Body of pancreas (tissue), 4 donors: ENCODE results near the gene VGLL4. TPM values are rescaled to one million over a fixed set of nuclear protein-coding genes. Genes with fewer than 3 reads are reported as not detected.
"Not testable (repeated sequence)": the region's sequence is repeated elsewhere in the genome, so short reads cannot be mapped to it uniquely, and the experiment has no call there.

Experiments used
- ATAC-seq: fragments of 150-250 bp; one replicate; pipeline ENCODE4 v1.9.1; 2016
- DNase-seq, 4 donors: peaks; one replicate each; pipeline ENCODE4 v3.0.0-alpha.2; 2019
- H3K27ac ChIP-seq, 4 donors: fragments of 200-600 bp; sonication (generic); 1 replicate in 3 of 4; 2 replicates in 1 of 4; pipeline versions ENCODE4 v1.5.1 to v1.6.1; 2016 to 2019; ENCODE audit warnings: mild to moderate bottlenecking in 1 of 4, mixed read lengths in 1 of 4, moderate library complexity in 1 of 4
- H3K27me3 ChIP-seq, 2 donors: fragments of 200-600 bp; sonication (generic); one replicate each; pipeline ENCODE4 v1.6.0; 2016; ENCODE audit warnings: mild to moderate bottlenecking in 1 of 2
- H3K36me3 ChIP-seq, 2 donors: fragments of 200-600 bp; sonication (generic); replicated peaks in 1 of 2; 2 replicates each; pipeline ENCODE4 v1.5.1; 2016; ENCODE audit warnings: low read depth in 2 of 2; ENCODE audit not compliant: insufficient read depth in 1 of 2
- H3K4me1 ChIP-seq: fragments of 200-600 bp; sonication (generic); one replicate; pipeline ENCODE4 v1.6.0; 2016
- H3K4me3 ChIP-seq, 2 donors: fragments of 200-600 bp; sonication (generic); 1 replicate in 1 of 2; 2 replicates in 1 of 2; pipeline ENCODE4 v1.5.1; 2016 to 2019
- H3K9me3 ChIP-seq, 3 donors: fragments of 200-600 bp; sonication (generic); 1 replicate in 2 of 3; 2 replicates in 1 of 3; pipeline ENCODE4 v1.5.1; 2016
- CTCF ChIP-seq, 7 experiments: fragments of 450-650 bp in 4 of 7; fragments of 200-600 bp in 3 of 7; sonication (generic) in 3 of 7; IDR thresholded peaks; one replicate each; pipeline ENCODE4 v1.5.1; 2016 to 2019; ENCODE audit warnings: antibody characterized with exemption in 7 of 7
- POLR2A ChIP-seq, 3 donors: fragments of 450-650 bp; IDR thresholded peaks; one replicate each; pipeline ENCODE4 v1.6.1; 2016; ENCODE audit warnings: antibody characterized with exemption in 3 of 3, mild to moderate bottlenecking in 2 of 3
- WGBS, 2 donors: methylation state at CpG; one replicate each; pipeline ENCODE4 v1.1.5; 2017; 5-methylcytosine and 5-hydroxymethylcytosine counted together
- intact Hi-C: fragments of 100-400 bp; cut with DNase I; formaldehyde crosslinking; loops from one replicate; pipeline ENCODE4 v1.15.1; 2023
- total RNA-seq, 2 donors: library from RNA; depleted of rRNA; stranded (reverse); fragments of >200 nt; gene quantifications; one replicate each; pipeline ENCODE4 v1.1.0, GENCODE V29; 2016

Gene VGLL4
- total RNA-seq, 2 donors from 2014 or later, result 66.4 to 91.0 TPM

- no peak overlapping the region for H3K27ac ChIP-seq
- H3K4me1 ChIP-seq, result peaks cover 39% of the 10 kb centered on the region
- intact Hi-C loops, result no loop called here
- H3K27me3 ChIP-seq, result no peaks in the 10 kb centered on the region
- no peak overlapping the region for H3K4me3 ChIP-seq
- no peaks in the 10 kb centered on the region for H3K9me3 ChIP-seq
- H3K36me3 ChIP-seq, result peaks cover 0 to 1% of the 10 kb centered on the region in 2 donors
- WGBS, 2 donors, result 79 to 89% methylated on average over 7 of the region's 7 CpGs
- ATAC-seq (no peak), DNase-seq (no peak)
- TF ChIP-seq CTCF (IDR thresholded peaks at IDR 0.05) (no peak), POLR2A (IDR thresholded peaks at IDR 0.05) (no peak)
Measured at GRCh38 chr3:11596387-11596786, 47.3 kb downstream of the VGLL4 start.

GRCh38 chr3:11595024-11595423 is 48.7 kb downstream of the VGLL4 start:
- intact Hi-C loops, H3K9me3 ChIP-seq, H3K27ac ChIP-seq, ATAC-seq, H3K27me3 ChIP-seq, DNase-seq, H3K4me3 ChIP-seq, H3K36me3 ChIP-seq: not testable (repeated sequence)
- 94 to 97% methylated on average over 5 of the region's 5 CpGs for WGBS, 2 donors
- peaks cover 40% of the 10 kb centered on the region for H3K4me1 ChIP-seq

- intact Hi-C loops, result no loop called here
- Histone ChIP-seq H3K9me3 (no peaks in the 10 kb centered on the region), H3K27ac (no peak overlapping the region), H3K36me3 (no peaks in the 10 kb centered on the region), H3K4me3 (no peak overlapping the region), H3K27me3 (no peaks in the 10 kb centered on the region), H3K4me1 (peaks cover 52% of the 10 kb centered on the region)
- no peak for ATAC-seq
- DNase-seq, result no peak
- WGBS, 2 donors, result 84% methylated on average over 10 of the region's 10 CpGs
- no peak for TF ChIP-seq CTCF (IDR thresholded peaks at IDR 0.05)
- TF ChIP-seq POLR2A (IDR thresholded peaks at IDR 0.05), result no peak
Measured at GRCh38 chr3:11593318-11594034, 50.2 kb downstream of the VGLL4 start.

- H3K27ac ChIP-seq, result peak overlapping the region; percentile 17 to 79 (median 62)
- no peak overlapping the region for H3K4me3 ChIP-seq
- intact Hi-C loops, result no loop called here
- DNase-seq (no peak), ATAC-seq (no peak)
- H3K36me3 ChIP-seq, result no peaks in the 10 kb centered on the region
- H3K9me3 ChIP-seq, result no peaks in the 10 kb centered on the region
- WGBS, 2 donors, result 77% methylated on average over 14 of the region's 14 CpGs
- peaks cover 52% of the 10 kb centered on the region for H3K4me1 ChIP-seq
- no peaks in the 10 kb centered on the region for H3K27me3 ChIP-seq
- no peak for TF ChIP-seq CTCF (IDR thresholded peaks at IDR 0.05)
- no peak for TF ChIP-seq POLR2A (IDR thresholded peaks at IDR 0.05)
Measured at GRCh38 chr3:11592445-11593298, 51.0 kb downstream of the VGLL4 start.
